Fibroblast of the aortic adventitia (primary cell): ENCODE data around the gene HARS1. TPM values are rescaled to one million over a fixed set of nuclear protein-coding genes. Genes with fewer than 3 reads are reported as not detected.
"Not testable (repeated sequence)": the region's sequence is repeated elsewhere in the genome, so short reads cannot be mapped to it uniquely, and the experiment has no call there.

Source experiments
- DNase-seq: peaks from one replicate; pipeline ENCODE4 v3.0.0-alpha.2; 2010; ENCODE audit warnings: low read depth
- H3K4me3 ChIP-seq: 2 replicates; pipeline ENCODE4 v1.5.1; 2011; ENCODE audit warnings: low read depth, mild to moderate bottlenecking, control low read depth, low read length, moderate library complexity
- CTCF ChIP-seq: IDR thresholded peaks from 2 replicates; pipeline ENCODE4 v1.5.1; 2011; ENCODE audit warnings: mild to moderate bottlenecking, low read length, control low read depth, inconsistent platforms; ENCODE audit not compliant: insufficient read depth
- small RNA-seq: library from RNA; depleted of rRNA; stranded (forward); fragments of <200 nt; gene quantifications from one replicate; pipeline ENCODE3, GENCODE V24; 2012
- total RNA-seq: library from RNA; depleted of rRNA; stranded (reverse); fragments of >200 nt; gene quantifications from 2 replicates; pipeline ENCODE4 v1.2.3, GENCODE V29; 2012; ENCODE audit warnings: low replicate concordance

HARS1 gene
- total RNA-seq, 1 donor, result 52.2 TPM

- no peak for TF ChIP-seq CTCF
- no peak for DNase-seq
- H3K4me3 ChIP-seq, result no peak overlapping the region
Measured at GRCh38 chr5:140627972-140628371, 63.2 kb downstream of the HARS1 start.

GRCh38 chr5:140624886-140625285 lies 66.3 kb downstream of the HARS1 start:
- H3K4me3 ChIP-seq, DNase-seq: not testable (repeated sequence)

Small RNAs within 50 kb of the gene (small RNA-seq; reads per million reads assigned to genes)
- 39.2 reads per million, percentile 96 among the genes with 10 or more reads in this experiment for gene VTRNA1-1
- 47.9 reads per million, percentile 97 among the genes with 10 or more reads in this experiment for gene VTRNA1-2
- gene VTRNA1-3, result 3.4 reads per million, percentile 83 among the genes with 10 or more reads in this experiment

Other genes starting within 250 kb of the HARS1 start
- 0.74 and 4.7 TPM in 2 replicates for gene EIF4EBP3, start 143.7 kb downstream of the HARS1 start, total RNA-seq
- 29.3 and 29.6 TPM in 2 replicates for gene SRA1, start 133.9 kb downstream of the HARS1 start, total RNA-seq
- 16.1 and 17.5 TPM in 2 replicates for gene APBB3, start 126.8 kb downstream of the HARS1 start, total RNA-seq
- 17.0 and 28.0 TPM in 2 replicates for gene SLC35A4, start 126.5 kb downstream of the HARS1 start, total RNA-seq
- gene CD14, start 58.2 kb downstream of the HARS1 start, total RNA-seq, result 0.36 and 4.4 TPM in 2 replicates
- 21.1 and 295 TPM in 2 replicates for gene TMCO6, start 51.9 kb downstream of the HARS1 start, total RNA-seq
- gene NDUFA2, start 43.7 kb downstream of the HARS1 start, total RNA-seq, result 32.9 and 40.6 TPM in 2 replicates
- gene IK, start 43.5 kb downstream of the HARS1 start, total RNA-seq, result 84.2 and 183 TPM in 2 replicates
- gene WDR55, start 26.5 kb downstream of the HARS1 start, total RNA-seq, result 12.8 and 21.9 TPM in 2 replicates
- gene DND1, start 17.8 kb downstream of the HARS1 start, total RNA-seq, result 0.18 TPM in 1 of 2 replicates, not detected in the other
- gene HARS2, start 85 bp upstream of the HARS1 start, total RNA-seq, result 22.7 and 39.0 TPM in 2 replicates
- gene ZMAT2, start 9.1 kb upstream of the HARS1 start, total RNA-seq, result 37.2 and 118 TPM in 2 replicates
- gene PCDHA1, start 94.8 kb upstream of the HARS1 start, total RNA-seq, result 0.09 TPM in 1 of 2 replicates, not detected in the other
- 0.09 and 0.16 TPM in 2 replicates for gene PCDHA2, start 103.5 kb upstream of the HARS1 start, total RNA-seq
- gene PCDHA3, start 109.7 kb upstream of the HARS1 start, total RNA-seq, result 0.27 and 0.49 TPM in 2 replicates
- 0.09 and 1.1 TPM in 2 replicates for gene PCDHA4, start 115.7 kb upstream of the HARS1 start, total RNA-seq
- 0.08 and 0.09 TPM in 2 replicates for gene PCDHA5, start 130.2 kb upstream of the HARS1 start, total RNA-seq
- 0.27 and 1.3 TPM in 2 replicates for gene PCDHA6, start 136.6 kb upstream of the HARS1 start, total RNA-seq
- 0.18 and 0.41 TPM in 2 replicates for gene PCDHA7, start 142.9 kb upstream of the HARS1 start, total RNA-seq
- gene PCDHA8, start 149.8 kb upstream of the HARS1 start, total RNA-seq, result 0.09 and 0.25 TPM in 2 replicates
- under 0.01 and 0.49 TPM in 2 replicates for gene PCDHA9, start 157.0 kb upstream of the HARS1 start, total RNA-seq
- under 0.01 and 0.09 TPM in 2 replicates for gene PCDHA10, start 164.5 kb upstream of the HARS1 start, total RNA-seq
- gene PCDHA11, start 177.6 kb upstream of the HARS1 start, total RNA-seq, result 0.08 and 0.09 TPM in 2 replicates
- gene PCDHA12, start 183.9 kb upstream of the HARS1 start, total RNA-seq, result 0.09 and 0.33 TPM in 2 replicates
- 0.08 TPM in 1 of 2 replicates, not detected in the other for gene PCDHA13, start 190.8 kb upstream of the HARS1 start, total RNA-seq
- gene PCDHAC1, start 234.9 kb upstream of the HARS1 start, total RNA-seq, result 0.16 TPM in 1 of 2 replicates, not detected in the other